HAP-1 (cell line): ENCODE data around the gene RAB34.
A peak's percentile ranks its signal among the peaks of the same experiment; 100 is the strongest.
"Not testable (repeated sequence)": the region's sequence is repeated elsewhere in the genome, so short reads cannot be mapped to it uniquely, and the experiment has no call there.

Experiments used
- DNase-seq, 2 experiments: peaks; one replicate each; pipeline ENCODE4 v3.0.0-alpha.2; 2016 to 2020; ENCODE audit warnings: low spot score in 2 of 2
- H3K27me3 ChIP-seq: fragments of 250-450 bp; sonication (Bioruptor Pico); 2 replicates; pipeline ENCODE4 v1.5.1; 2020; ENCODE audit warnings: low read depth, mild to moderate bottlenecking, moderate library complexity
- H3K36me3 ChIP-seq: fragments of 250-450 bp; sonication (Bioruptor Pico); replicated peaks from 2 replicates; pipeline ENCODE4 v1.5.1; 2020; ENCODE audit warnings: mild to moderate bottlenecking
- H3K4me1 ChIP-seq: fragments of 250-450 bp; sonication (Bioruptor Pico); 2 replicates; pipeline ENCODE4 v1.5.1; 2020; ENCODE audit warnings: mild to moderate bottlenecking
- H3K4me3 ChIP-seq: fragments of 250-450 bp; sonication (Bioruptor Pico); 2 replicates; pipeline ENCODE4 v1.5.1; 2020; ENCODE audit warnings: mild to moderate bottlenecking, moderate library complexity
- H3K9me3 ChIP-seq: fragments of 250-450 bp; sonication (Bioruptor Pico); 2 replicates; pipeline ENCODE4 v1.5.1; 2020; ENCODE audit warnings: mild to moderate bottlenecking, moderate library complexity
- in situ Hi-C: fragments of 300-500 bp; cut with MboI; formaldehyde crosslinking; loops from 3 replicates; pipeline ENCODE4 v1.14.3; 2020; ENCODE audit warnings: low sequenced_read_pairs, inconsistent platforms, mixed read lengths

RAB34 gene

DNA sequence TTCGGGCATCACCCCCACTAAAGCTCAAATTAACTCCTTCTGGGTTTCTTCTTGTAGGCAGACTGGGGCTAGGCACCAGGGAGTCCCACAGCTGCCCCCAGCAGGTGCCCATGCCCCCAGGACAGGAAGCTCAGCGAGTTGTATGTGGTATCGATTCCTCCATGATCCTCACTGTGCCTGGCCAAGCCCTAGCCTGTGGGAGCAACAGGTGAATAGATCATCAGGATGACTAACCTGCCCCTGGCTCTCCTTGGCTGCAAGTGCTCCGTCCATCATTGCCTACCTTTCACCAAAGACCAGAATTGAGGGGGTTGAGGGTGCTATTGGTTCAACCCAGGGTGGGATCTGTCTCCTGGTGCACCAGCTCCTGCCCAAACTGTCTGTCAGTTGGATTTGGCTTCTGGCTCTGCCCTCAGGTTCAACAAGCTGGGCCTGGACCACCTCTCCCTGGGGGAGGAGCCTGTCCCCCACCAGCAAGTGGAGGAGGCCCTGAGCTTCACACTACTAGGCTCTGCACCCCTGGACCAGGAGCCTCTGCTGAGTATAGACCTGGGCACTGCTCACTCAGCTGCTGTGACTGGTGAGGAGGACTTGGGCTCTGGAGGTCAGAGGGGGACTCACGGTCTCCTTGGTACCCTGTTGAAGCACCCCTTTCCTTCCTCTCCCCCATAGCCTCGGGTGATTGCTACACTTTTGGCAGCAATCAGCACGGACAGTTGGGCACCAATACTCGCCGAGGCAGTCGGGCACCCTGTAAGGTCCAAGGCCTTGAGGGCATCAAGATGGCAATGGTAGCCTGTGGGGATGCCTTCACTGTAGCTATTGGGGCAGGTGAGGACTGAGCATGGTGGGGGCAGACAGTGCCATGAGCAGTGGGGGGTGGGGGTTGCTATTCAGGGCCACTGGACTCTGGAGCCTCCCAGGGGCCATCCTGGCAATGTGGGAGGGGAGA lies 23.0 kb upstream of the RAB34 start:
- Histone ChIP-seq H3K4me1 (peaks cover 14% of the 10 kb centered on the region), H3K9me3 (no peaks in the 10 kb centered on the region), H3K27me3 (no peaks in the 10 kb centered on the region), H3K4me3 (no peak overlapping the region), H3K36me3 (peaks cover 8% of the 10 kb centered on the region)
- in situ Hi-C loops = no loop called here
- no peak for DNase-seq

DNA sequence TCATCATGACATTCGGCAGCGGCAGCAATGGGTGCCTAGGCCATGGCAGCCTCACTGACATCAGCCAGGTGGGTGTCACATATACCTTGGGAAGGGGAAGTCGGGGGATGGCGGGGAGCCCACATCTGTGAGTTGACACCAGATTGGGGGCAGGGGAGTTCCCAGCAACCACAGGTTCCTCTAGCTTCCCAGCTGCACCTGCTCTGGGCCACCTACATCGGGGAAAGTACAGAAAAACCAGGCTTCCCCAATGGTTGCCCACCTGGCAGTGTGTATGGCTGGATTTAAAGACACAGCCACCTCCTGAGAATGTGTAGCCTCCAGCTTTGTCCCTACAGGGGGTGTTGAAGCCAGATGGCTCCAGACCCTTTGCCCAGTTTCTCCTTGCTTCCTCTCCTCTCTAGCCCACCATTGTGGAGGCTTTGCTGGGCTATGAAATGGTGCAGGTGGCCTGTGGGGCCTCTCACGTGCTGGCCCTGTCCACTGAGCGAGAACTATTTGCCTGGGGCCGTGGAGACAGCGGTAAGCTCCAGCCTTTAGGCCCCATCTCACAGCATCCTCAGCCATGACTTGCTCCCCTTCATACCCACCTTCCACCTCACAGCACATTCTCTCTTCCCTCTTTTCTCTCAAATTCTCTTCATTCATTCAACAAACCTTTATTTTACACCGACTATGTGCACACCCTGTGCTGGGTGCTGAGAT lies 21.2 kb upstream of the RAB34 start:
- H3K9me3 ChIP-seq = no peaks in the 10 kb centered on the region
- peaks cover 5% of the 10 kb centered on the region for H3K36me3 ChIP-seq
- no peak overlapping the region for H3K4me3 ChIP-seq
- no peak for DNase-seq
- H3K27me3 ChIP-seq = no peaks in the 10 kb centered on the region
- in situ Hi-C loops = no loop called here
- peaks cover 11% of the 10 kb centered on the region for H3K4me1 ChIP-seq

DNA sequence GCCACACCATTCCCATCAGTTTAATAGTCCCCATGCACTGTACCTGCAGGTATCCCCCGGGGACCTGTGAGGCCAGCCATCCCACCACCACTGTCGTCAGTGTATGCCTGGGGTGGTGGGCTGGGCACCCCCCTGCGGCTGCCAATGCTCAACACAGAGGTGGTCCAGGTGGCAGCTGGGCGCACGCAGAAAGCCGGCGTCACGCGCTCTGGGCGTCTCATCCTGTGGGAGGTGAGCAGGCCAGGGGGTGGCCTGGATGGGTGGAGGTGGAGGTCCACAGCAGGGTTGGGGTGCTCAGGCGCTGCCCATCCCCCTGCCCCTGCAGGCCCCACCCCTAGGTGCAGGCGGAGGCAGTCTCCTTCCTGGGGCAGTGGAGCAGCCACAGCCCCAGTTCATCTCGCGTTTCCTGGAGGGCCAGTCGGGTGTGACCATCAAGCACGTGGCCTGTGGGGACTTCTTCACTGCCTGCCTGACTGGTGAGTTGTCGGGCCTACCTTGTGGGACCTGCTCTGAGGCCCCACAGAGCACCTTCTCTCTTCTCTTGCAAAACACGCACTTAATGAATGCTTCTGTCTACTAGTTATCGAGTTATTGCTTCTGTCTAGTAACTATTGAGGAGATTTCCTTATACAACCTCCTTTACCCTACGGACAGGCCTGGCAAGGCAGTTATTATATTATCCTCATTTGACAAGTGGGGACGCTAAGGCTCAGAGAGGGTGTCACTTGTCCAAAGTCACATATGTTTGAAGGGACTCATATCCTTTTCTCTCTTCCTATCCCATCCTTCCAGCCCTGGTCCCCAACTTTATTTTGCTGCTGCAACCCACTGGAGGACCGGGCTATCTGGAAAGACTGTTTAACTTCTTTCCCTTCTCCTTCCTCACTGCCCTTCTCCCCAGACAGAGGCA lies 20.4 kb upstream of the RAB34 start:
- no peak for DNase-seq
- Histone ChIP-seq H3K4me3 (no peak overlapping the region), H3K9me3 (no peaks in the 10 kb centered on the region), H3K27me3 (no peaks in the 10 kb centered on the region), H3K4me1 (peaks cover 12% of the 10 kb centered on the region), H3K36me3 (peaks cover 5% of the 10 kb centered on the region)
- in situ Hi-C loops = no loop called here

DNA sequence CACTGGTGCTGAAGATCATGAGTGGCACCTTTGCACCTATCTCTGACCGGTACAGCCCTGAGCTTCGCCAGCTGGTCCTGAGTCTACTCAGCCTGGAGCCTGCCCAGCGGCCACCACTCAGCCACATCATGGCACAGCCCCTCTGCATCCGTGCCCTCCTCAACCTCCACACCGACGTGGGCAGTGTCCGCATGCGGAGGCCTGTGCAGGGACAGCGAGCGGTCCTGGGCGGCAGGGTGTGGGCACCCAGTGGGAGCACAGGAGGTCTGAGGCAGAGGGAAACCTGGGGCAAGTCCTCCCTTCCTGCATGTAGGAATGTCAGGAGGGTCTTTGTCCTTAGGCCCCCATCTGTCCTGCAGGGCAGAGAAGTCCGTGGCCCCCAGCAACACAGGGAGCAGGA lies 19.6 kb upstream of the RAB34 start:
- H3K4me3 ChIP-seq = no peak overlapping the region
- in situ Hi-C loops = no loop called here
- no peaks in the 10 kb centered on the region for H3K27me3 ChIP-seq
- DNase-seq = no peak
- peaks cover 5% of the 10 kb centered on the region for H3K36me3 ChIP-seq
- H3K9me3 ChIP-seq = no peaks in the 10 kb centered on the region
- H3K4me1 ChIP-seq = peaks cover 13% of the 10 kb centered on the region

DNA sequence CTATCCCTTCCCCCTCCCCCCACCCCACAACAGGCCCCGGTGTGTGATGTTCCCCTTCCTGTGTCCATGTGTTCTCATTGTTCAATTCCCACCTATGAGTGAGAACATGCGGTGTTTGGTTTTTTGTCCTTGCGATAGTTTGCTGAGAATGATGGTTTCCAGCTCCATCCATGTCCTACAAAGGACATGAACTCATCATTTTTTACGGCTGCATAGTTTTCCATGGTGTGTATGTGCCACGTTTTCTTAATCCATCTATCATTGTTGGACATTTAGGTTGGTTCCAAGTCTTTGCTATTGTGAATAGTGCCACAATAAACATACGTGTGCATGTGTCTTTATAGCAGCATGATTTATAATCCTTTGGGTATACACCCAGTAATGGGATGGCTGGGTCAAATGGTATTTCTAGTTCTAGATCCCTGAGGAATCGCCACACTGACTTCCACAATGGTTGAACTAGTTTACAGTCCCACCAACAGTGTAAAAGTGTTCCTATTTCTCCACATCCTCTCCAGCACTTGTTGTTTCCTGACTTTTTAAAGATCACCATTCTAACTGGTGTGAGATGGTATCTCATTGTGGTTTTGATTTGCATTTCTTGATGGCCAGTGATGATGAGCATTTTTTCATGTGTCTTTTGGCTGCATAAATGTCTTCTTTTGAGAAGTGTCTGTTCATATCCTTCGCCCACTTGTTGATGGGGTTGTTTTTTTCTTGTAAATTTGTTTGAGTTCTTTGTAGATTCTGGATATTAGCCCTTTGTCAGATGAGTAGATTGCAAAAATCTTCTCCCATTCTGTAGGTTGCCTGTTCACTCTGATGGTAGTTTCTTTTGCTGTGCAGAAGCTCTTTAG lies 18.5 kb upstream of the RAB34 start:
- DNase-seq, H3K9me3 ChIP-seq, H3K4me3 ChIP-seq, H3K36me3 ChIP-seq, H3K27me3 ChIP-seq, in situ Hi-C loops: not testable (repeated sequence)
- H3K4me1 ChIP-seq = peaks cover 13% of the 10 kb centered on the region

DNA sequence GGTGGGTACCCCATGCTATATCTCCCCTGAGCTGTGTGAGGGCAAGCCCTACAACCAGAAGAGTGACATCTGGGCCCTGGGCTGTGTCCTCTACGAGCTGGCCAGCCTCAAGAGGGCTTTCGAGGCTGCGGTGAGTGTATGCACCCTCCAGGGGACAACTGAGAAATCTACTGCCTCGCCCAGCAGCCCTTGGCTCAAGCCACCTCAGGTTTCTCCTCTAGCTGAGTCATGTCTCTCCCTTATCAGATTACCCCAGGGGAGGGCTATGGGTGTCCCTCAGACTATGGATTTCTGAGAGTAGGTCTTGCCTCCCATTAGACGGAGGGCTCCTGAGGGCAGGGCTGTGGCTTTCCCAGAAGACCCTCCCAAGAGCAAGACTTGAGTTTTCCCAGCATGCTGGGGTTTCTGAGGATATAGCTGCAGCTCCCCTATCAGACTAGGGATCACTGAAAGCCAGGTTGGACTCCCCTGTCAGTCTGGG lies 17.6 kb upstream of the RAB34 start:
- no peaks in the 10 kb centered on the region for H3K9me3 ChIP-seq
- H3K36me3 ChIP-seq = peaks cover 5% of the 10 kb centered on the region
- DNase-seq = no peak
- H3K27me3 ChIP-seq = no peaks in the 10 kb centered on the region
- in situ Hi-C loops = no loop called here
- peaks cover 13% of the 10 kb centered on the region for H3K4me1 ChIP-seq
- no peak overlapping the region for H3K4me3 ChIP-seq

DNA sequence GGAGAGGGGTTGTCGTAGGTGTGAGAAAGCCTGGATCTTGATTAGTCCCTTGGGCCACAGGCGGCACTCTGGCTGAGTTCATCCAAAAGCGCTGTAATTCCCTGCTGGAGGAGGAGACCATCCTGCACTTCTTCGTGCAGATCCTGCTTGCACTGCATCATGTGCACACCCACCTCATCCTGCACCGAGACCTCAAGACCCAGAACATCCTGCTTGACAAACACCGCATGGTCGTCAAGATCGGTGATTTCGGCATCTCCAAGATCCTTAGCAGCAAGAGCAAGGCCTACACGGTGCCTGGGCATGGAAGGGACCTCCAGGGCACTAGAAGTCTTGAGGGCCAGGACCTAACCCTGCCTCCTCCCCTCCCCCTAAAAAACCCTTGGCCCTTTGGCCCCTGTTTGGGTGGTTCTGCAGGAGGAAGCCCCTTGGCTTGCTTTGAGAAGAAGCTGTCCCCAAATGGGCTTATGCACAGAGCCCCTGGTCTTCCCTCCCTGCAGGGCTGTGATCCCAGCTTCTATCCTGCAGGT lies 17.1 kb upstream of the RAB34 start:
- H3K36me3 ChIP-seq = peaks cover 5% of the 10 kb centered on the region
- no peak overlapping the region for H3K4me3 ChIP-seq
- H3K9me3 ChIP-seq = no peaks in the 10 kb centered on the region
- in situ Hi-C loops = no loop called here
- H3K27me3 ChIP-seq = no peaks in the 10 kb centered on the region
- peaks cover 13% of the 10 kb centered on the region for H3K4me1 ChIP-seq
- no peak for DNase-seq

DNA sequence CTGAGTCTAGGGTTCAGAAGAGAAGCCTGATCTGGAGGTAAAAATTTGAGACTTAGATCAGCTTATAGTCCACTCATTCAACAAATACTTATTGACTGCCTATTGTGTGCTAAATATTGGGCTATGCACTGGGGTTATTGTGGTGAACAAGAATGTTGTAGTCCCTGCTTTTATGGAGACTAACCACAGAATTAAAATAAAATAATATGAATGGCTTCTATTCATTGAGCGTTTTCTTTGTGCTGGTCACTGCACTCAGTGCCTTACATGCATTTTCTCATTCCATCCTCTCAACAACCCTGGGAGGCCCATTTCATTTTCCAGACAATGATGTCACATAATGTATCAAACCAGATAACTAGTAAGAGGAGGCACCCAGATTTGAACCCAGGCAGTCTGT lies 15.7 kb upstream of the RAB34 start:
- Histone ChIP-seq H3K36me3 (peaks cover 5% of the 10 kb centered on the region), H3K4me3 (no peak overlapping the region), H3K9me3 (no peaks in the 10 kb centered on the region), H3K4me1 (peaks cover 15% of the 10 kb centered on the region), H3K27me3 (no peaks in the 10 kb centered on the region)
- in situ Hi-C loops = no loop called here
- peak; percentile 49 to 93 for DNase-seq

DNA sequence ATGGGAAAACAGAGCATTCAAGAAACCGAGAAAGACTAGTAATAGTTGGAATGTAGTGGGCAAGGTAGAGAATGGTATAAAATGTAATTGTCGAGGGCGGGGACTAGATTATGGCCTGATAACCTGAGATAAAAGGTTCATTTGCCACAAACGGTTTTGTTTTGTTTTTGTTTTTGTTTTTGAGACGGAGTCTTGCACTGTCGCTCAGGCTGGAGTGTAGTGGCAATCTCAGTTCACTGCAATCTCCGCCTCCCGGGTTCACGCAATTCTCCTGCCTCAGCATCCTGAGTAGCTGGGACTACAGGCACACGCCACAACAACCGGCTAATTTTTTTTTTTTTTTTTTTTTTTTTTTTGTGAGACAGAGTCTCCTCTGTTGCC lies 12.3 kb upstream of the RAB34 start:
- in situ Hi-C loops = no loop called here
- Histone ChIP-seq H3K27me3 (no peaks in the 10 kb centered on the region), H3K4me1 (peaks cover 31% of the 10 kb centered on the region)

DNA sequence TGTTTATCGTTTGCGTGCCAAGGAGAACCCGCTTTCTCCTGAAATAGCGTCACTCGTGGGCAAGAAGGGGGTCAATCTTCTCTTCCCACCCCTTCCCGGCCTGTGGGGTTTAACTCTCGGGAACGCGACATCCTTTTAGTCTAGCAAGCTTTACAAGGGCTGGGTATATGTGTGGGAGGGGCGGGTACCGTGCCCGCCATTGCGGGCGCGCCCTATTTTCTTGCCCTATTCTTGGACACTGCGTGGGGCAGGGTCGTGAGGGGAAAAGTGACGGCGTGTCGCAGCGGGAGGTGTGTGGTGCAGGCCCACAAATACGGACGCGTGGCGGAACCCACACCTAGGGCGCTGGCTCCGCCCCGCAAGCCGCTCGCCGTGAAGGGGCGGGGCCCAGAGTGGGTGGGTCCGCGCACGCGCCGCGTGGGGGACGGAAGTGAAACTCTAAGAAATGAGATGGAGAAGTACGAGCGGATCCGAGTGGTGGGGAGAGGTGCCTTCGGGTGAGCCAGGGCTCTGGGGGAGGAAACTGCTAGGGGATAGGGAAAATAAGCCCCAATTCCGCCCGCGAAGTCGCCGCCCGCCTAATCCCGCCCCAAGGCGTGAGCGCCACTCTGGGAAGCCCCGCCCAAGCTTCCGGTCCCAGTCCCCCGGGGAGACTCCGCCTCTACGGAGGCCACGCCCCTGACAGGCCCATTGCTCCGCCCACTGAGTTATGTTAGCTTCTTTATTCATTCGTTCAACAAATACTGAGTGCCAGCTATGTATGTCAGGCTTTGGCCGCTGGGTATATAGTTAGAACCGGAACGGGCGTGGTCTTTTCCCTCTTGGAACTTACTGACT lies 10.9 kb upstream of the RAB34 start, which contains the start of gene NEK8:
Gene NEK8, plus strand, starts transcription at position 425 of the 837 bp plus-strand sequence. Its CDS starts 26 bp downstream, at position 451.
- DNase-seq = peak; percentile 93 to 98
- Histone ChIP-seq H3K4me1 (peaks cover 33% of the 10 kb centered on the region), H3K4me3 (peak within 1 kb of the TSS; percentile 56), H3K36me3 (peaks cover 19% of the 10 kb centered on the region), H3K9me3 (no peaks in the 10 kb centered on the region), H3K27me3 (no peaks in the 10 kb centered on the region)
- in situ Hi-C loops = no loop called here

More for the DNA sequence above, 12.3 kb upstream of the RAB34 start:
- no peak for DNase-seq
- Histone ChIP-seq H3K9me3 (no peaks in the 10 kb centered on the region), H3K36me3 (peaks cover 10% of the 10 kb centered on the region), H3K4me3 (no peak overlapping the region)

DNA sequence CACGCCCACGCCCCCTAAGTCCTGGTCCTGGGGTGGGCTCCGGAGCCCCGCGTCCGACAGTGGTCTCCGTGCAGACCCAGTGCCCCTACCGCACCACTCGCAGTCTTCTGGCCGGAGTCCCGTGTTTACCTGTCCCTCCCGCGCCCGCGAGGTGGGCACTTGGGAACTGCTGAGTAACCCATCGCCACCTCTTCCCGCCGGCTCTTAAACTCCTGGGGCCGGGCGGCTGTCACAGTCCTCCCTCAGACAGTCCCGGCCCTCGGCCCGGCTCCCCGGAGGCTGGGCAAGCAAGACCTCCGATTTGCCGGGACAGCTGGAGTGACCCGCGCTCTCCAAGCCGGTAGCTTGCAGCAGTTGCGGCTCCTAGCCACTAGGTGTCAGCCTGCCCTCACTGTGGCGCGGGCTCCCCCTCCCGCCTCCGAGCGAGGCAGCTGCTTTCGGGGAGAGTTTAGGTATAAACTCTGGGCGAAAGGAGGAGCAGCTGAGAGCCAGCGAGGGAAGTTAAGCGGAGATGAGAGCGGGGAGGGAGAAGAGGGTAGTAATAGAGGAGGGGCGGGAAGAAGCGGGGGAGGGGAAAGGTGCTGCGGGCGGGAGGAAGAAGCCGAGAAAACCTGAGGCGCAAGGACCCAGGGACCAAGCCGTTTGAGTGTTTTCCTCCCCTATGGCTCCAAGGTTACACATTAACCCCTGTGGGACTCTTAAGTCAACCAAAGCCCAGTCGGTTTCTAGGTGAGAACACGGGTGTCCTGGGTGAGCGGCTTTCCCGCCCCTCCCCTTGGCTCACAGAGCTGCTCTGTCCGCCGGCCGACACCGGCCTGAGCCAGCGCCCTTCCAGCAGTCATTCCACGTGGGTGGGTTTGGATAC lies 9.2 kb upstream of the RAB34 start:
- peaks cover 36% of the 10 kb centered on the region for H3K36me3 ChIP-seq
- in situ Hi-C loops = no loop called here
- peak; percentile 96 to 97 for DNase-seq
- no peaks in the 10 kb centered on the region for H3K9me3 ChIP-seq
- peak overlapping the region; percentile 56 for H3K4me3 ChIP-seq
- peaks cover 37% of the 10 kb centered on the region for H3K4me1 ChIP-seq
- no peaks in the 10 kb centered on the region for H3K27me3 ChIP-seq
